ENCODE data around the gene STMP1.
"Not testable (repeated sequence)": the region's sequence is repeated elsewhere in the genome, so short reads cannot be mapped to it uniquely, and the experiment has no call there.

The STMP1 gene

GRCh38 chr7:135684699-135685098 is 22.4 kb downstream of the STMP1 start:
- POLR2A ChIA-PET, result no interaction called here
- H3K4me3 ChIP-seq (ENCODE audit: low read depth, low read length), result no peak overlapping the region
- TF ChIP-seq, protein P1, sequence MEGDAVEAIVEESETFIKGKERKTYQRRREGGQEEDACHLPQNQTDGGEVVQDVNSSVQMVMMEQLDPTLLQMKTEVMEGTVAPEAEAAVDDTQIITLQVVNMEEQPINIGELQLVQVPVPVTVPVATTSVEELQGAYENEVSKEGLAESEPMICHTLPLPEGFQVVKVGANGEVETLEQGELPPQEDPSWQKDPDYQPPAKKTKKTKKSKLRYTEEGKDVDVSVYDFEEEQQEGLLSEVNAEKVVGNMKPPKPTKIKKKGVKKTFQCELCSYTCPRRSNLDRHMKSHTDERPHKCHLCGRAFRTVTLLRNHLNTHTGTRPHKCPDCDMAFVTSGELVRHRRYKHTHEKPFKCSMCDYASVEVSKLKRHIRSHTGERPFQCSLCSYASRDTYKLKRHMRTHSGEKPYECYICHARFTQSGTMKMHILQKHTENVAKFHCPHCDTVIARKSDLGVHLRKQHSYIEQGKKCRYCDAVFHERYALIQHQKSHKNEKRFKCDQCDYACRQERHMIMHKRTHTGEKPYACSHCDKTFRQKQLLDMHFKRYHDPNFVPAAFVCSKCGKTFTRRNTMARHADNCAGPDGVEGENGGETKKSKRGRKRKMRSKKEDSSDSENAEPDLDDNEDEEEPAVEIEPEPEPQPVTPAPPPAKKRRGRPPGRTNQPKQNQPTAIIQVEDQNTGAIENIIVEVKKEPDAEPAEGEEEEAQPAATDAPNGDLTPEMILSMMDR (IDR thresholded peaks at IDR 0.05; ENCODE audit: insufficient read depth, low read length, missing control alignments), result no peak
- no peak for DNase-seq (ENCODE audit: low read depth, low spot score)
- CTCF ChIA-PET, result interaction anchor here (1.5 to 8.6 kb wide), 4 partner anchors 8 to 26 kb away, joined by 3 to 87 read pairs (median 4); no protein-coding TSS in a partner anchor

DNA sequence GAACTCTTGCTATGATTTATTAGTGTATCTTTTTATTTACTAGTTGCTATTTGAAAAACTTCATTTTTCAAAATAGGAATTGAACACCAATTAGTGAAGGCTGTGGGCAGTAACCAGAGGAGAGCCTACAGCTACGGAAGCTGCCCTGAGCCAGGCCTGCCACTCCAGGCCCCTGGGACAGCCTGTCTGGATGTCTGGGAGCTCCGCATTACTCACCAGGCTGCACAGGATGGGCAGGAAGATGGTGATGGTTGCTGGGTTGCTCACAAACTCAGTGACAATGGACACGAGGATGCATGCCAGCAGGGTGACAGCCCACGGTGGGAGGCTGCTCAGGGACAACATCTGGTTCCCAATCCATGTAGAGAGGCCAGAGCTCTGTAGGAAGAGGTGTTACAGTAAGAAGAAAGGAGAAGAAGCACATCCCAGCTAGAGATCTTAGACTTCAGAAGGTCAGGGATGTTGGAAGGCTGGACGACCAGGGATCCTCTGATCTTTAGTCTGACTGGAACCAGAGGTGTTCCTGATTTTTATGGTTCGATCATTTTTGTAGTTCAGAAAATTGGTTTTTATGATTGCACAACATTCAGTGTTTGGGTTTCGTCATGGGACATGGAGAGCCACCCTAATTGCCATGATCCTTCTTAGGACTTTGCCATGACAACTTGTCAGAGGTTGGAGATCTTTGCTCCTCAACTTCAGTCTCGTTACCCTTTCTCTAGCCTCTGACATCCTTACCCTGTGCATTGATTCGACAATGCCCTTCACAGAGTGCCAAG is 23.2 kb downstream of the STMP1 start:
- no peak for DNase-seq (ENCODE audit: low read depth, low spot score)
- CTCF ChIA-PET, result interaction anchor here (1.5 to 8.6 kb wide), 4 partner anchors 9 to 25 kb away, joined by 3 to 87 read pairs (median 4); no protein-coding TSS in a partner anchor
- POLR2A ChIA-PET, result interaction anchor here (0.5 kb wide), 1 partner anchor 21 kb away, joined by 3 read pairs; no protein-coding TSS in a partner anchor
- no peak overlapping the region for H3K4me3 ChIP-seq (ENCODE audit: low read depth, low read length)
- TF ChIP-seq, protein P1 (IDR thresholded peaks at IDR 0.05; ENCODE audit: insufficient read depth, low read length, missing control alignments), result no peak

DNA sequence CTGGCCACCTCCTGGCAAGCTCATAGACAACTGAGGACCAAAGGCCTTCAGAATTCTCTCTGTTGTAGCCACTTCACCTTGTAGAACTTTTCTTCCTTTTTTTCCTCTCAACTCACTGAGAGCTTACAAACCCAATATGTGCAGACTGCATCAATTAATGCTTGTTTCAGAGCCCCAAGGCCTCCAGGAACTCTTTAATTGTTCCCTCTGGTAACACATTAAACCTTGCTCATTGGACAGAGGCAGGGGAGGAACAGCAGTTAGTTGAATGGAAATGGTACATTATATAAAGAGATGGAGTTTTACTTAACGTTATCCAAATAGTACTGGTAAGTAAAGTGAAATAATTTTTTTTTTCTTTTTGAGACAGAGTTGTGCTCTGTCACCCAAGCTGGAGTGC is 25.2 kb downstream of the STMP1 start:
- ChIA-PET CTCF (interaction anchor here (0.9 to 8.6 kb wide), 3 partner anchors 15 to 113 kb away, joined by 3 to 87 read pairs (median 5); no protein-coding TSS in a partner anchor), POLR2A (no interaction called here)
- DNase-seq (ENCODE audit: low read depth, low spot score), result no peak
- TF ChIP-seq, protein P1 (IDR thresholded peaks at IDR 0.05; ENCODE audit: insufficient read depth, low read length, missing control alignments), result no peak
- H3K4me3 ChIP-seq (ENCODE audit: low read depth, low read length), result no peak overlapping the region

GRCh38 chr7:135690566-135690965 is 28.3 kb downstream of the STMP1 start:
- ChIA-PET CTCF (interaction anchor here (0.7 to 2.2 kb wide), 3 partner anchors 18 to 29 kb away, joined by 3 to 8 read pairs (median 7); no protein-coding TSS in a partner anchor), POLR2A (interaction anchor here (0.6 to 1.1 kb wide), 4 partner anchors 23 to 427 kb away, joined by 3 to 4 read pairs (median 3); no protein-coding TSS in a partner anchor)
- TF ChIP-seq, protein P1 (IDR thresholded peaks at IDR 0.05; ENCODE audit: insufficient read depth, low read length, missing control alignments), result no peak
- no peak overlapping the region for H3K4me3 ChIP-seq (ENCODE audit: low read depth, low read length)
- DNase-seq (ENCODE audit: low read depth, low spot score), result no peak

- TF ChIP-seq, protein P1 (IDR thresholded peaks at IDR 0.05; ENCODE audit: insufficient read depth, low read length, missing control alignments), result no peak
Observed at GRCh38 chr7:135692055-135692454, 29.7 kb downstream of the STMP1 start.

DNA sequence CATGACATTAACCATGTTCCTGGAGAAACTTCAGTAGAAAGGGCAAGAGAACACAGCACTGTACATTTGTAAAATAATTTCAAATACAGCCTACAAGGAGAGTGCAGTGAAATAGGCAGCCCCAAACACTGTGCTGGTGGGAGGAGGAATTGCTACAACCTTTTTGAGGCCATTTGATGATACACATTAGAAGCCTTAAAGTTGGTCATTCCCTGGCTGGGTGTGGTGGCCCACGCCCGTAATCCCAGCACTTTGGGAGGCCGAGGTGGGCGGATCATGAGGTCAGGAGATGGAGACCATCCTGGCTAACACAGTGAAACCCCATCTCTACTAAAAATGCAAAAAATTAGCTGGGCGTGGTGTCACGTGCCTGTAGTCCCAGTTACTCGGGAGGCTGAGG is 30.3 kb downstream of the STMP1 start:
- POLR2A ChIA-PET, result interaction anchor here (0.7 to 1.1 kb wide), 2 partner anchors 22 to 1047 kb away, joined by 3 to 7 read pairs; no protein-coding TSS in a partner anchor
- not testable (repeated sequence) for H3K4me3 ChIP-seq (ENCODE audit: low read depth, low read length); DNase-seq (ENCODE audit: low read depth, low spot score)
- CTCF ChIA-PET, result interaction anchor here (1.2 to 1.7 kb wide), 2 partner anchors 8 to 18 kb away, joined by 4 to 6 read pairs; no protein-coding TSS in a partner anchor

More at GRCh38 chr7:135692055-135692454, 29.7 kb downstream of the STMP1 start:
- no peak for DNase-seq (ENCODE audit: low read depth, low spot score)
- H3K4me3 ChIP-seq (ENCODE audit: low read depth, low read length), result no peak overlapping the region
- ChIA-PET CTCF (interaction anchor here (0.8 to 2.2 kb wide), 6 partner anchors 9 to 318 kb away, joined by 3 to 8 read pairs (median 4); no protein-coding TSS in a partner anchor), POLR2A (interaction anchor here (1.1 kb wide), 1 partner anchor 23 kb away, joined by 3 read pairs; no protein-coding TSS in a partner anchor)
